ENCODE data around the gene CDHR2. TPM values are rescaled to one million over a fixed set of nuclear protein-coding genes. Genes with fewer than 3 reads are reported as not detected.

Gene CDHR2
- total RNA-seq, 1 donor = not detected

DNA sequence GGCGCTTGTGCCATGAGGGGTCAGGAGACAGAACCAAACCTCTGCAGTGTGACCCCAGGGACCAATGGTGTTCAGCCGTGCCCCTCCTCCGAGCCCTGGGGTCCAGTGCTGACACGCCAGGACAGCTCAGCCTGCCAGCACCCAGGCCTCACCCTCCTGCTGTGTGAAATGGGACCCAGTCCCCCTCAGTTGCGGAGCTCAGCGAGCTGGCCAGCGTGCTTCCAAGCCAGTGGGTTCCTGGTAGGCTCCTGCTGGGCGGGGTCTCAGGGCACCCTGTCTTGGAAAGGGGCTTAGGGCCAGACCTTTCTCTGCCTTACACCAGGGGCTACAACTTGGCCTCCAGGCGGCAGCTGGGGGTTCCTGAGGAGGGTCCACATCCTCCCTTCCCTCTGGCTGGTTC lies 16.3 kb upstream of the CDHR2 start:
- TF ChIP-seq, protein P1, sequence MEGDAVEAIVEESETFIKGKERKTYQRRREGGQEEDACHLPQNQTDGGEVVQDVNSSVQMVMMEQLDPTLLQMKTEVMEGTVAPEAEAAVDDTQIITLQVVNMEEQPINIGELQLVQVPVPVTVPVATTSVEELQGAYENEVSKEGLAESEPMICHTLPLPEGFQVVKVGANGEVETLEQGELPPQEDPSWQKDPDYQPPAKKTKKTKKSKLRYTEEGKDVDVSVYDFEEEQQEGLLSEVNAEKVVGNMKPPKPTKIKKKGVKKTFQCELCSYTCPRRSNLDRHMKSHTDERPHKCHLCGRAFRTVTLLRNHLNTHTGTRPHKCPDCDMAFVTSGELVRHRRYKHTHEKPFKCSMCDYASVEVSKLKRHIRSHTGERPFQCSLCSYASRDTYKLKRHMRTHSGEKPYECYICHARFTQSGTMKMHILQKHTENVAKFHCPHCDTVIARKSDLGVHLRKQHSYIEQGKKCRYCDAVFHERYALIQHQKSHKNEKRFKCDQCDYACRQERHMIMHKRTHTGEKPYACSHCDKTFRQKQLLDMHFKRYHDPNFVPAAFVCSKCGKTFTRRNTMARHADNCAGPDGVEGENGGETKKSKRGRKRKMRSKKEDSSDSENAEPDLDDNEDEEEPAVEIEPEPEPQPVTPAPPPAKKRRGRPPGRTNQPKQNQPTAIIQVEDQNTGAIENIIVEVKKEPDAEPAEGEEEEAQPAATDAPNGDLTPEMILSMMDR (IDR thresholded peaks at IDR 0.05; ENCODE audit: insufficient read depth, low read length) = no peak
- no peak for DNase-seq (ENCODE audit: low read depth)

DNA sequence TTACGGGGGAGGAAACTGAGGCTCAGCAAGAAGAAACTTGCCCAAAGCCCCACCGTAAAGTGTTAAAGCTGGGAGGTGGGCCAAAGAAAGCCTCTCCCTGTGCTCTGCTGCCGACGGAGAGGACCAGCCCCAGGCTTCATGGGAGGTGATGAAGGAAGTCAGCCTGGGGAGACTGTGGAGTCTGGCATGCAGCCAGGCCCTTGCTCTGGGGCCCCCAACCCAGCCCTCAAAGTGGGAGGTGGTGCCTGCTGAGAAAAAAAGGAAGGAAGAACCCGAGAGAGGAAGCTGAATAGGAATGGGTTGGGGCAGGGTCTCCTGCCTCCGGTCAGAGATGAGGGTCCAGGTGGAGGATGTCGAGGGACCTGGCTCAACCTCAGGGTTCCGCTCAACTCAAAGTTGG lies 15.8 kb upstream of the CDHR2 start:
- TF ChIP-seq, protein P1 (IDR thresholded peaks at IDR 0.05; ENCODE audit: insufficient read depth, low read length) = no peak
- no peak overlapping the region for H3K4me3 ChIP-seq (ENCODE audit: low read depth, low read length)
- DNase-seq (ENCODE audit: low read depth) = no peak

More for the DNA sequence above, 16.3 kb upstream of the CDHR2 start:
- H3K4me3 ChIP-seq (ENCODE audit: low read depth, low read length) = no peak overlapping the region

DNA sequence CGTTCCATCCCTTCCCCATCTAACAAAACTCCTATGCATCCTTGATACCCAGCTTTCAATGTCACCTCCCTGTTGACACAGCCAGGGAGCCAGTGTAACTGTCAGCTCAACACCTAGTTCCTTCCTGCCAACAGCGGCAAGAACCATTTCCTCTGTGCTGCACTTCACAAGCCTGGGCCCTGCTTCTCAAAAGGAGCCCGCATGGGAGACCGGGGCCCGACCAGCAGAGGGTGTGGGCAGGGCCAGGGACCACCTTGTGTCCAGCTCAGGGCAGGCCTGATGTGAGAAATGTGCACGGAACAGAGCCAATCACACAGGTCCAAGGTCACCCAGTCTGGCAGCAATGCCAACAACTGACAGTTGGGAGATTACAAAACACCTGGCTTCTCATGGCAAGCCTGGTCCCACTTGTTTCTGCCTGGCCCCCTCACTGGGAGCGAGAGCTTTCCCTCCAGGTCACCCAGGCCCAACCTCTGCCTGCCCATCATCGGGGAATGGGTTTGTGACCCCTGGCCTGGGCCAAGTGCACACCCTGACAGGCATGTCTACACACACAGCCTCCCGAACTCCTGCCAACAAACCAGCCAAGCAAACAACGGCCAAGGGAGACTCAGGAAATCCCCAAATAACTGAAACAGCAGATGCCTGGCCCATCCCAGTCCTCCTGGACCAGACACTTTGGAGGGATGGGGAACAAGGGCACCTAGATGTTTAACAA lies 15.1 kb upstream of the CDHR2 start:
- peak; percentile 44 for DNase-seq (ENCODE audit: low read depth)
- H3K4me3 ChIP-seq (ENCODE audit: low read depth, low read length) = peak overlapping the region; percentile 22
- TF ChIP-seq, protein P1 (IDR thresholded peaks at IDR 0.05; ENCODE audit: insufficient read depth, low read length) = no peak

DNA sequence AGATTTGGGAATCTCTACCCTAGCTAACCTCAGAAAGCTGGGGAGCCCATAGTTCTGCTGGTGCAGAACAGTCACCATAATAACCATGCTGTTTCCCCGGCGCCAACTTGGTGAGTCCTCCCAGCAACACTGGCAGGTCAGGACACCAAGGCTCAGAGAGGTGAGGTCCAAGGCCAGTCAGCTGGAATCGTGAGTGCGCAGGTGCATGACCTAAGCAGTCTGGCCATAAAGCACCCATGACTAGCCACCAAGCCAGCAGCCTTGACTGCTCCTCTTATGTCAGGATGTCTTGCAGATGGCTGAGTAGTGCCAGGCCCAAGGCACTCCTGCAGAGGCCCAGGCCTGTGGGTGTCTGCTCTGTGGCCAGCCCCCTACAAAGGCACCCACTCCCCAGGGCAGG lies 14.5 kb upstream of the CDHR2 start:
- DNase-seq (ENCODE audit: low read depth) = no peak
- TF ChIP-seq, protein P1 (IDR thresholded peaks at IDR 0.05; ENCODE audit: insufficient read depth, low read length) = no peak
- peak overlapping the region; percentile 17 for H3K4me3 ChIP-seq (ENCODE audit: low read depth, low read length)

DNA sequence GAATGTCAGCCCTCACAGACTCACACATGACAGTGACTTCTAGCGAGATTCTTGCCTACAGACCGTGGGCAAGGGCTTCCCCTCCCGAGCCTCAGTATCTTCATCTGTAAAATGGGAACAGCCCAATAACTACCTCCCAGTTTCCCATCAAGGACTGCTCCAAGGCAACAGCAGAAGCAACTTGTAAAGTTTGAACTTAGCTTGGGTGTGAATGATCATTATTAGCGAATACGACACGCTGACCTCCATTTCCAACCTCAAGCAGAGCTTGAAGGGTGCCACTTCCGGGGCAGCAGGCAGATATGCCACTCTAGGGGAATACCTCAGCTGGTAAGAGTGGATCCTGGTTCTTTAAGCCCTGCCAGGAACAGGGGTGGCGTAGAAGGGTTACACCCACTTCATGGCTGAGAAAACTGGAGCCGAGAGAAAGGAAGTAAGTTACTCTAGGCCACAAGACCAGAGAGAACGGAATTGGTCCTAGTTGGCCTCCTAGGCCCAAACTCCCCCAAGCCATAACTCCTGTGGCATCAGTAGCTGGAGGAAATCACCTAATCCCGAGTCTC lies 14.0 kb upstream of the CDHR2 start:
- DNase-seq (ENCODE audit: low read depth) = peak; percentile 43
- peak overlapping the region; percentile 81 for H3K4me3 ChIP-seq (ENCODE audit: low read depth, low read length)
- TF ChIP-seq, protein P1 (IDR thresholded peaks at IDR 0.05; ENCODE audit: insufficient read depth, low read length) = no peak

DNA sequence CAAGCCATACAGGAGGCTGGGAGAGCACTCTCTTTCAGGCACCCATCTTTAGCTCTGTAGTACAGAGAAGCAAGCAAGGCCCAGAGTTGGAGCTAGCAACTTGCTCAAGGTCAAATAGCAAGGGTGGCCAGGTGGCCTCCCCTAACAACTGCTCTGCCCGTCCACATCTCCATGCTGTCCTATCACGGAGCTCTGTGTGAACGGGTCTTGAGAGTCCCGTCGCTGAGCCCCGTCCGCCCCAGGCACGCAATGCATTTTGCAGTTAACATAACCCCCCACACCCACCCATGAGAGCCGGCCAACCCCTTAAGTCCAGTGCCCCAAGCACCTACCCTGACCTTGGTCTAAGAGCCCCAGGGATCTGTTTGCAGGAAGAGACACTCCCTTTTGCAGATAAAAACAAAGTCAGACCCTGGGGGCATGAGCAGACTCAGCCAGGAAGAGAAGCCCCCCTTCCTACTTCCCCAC lies 13.4 kb upstream of the CDHR2 start:
- H3K4me3 ChIP-seq (ENCODE audit: low read depth, low read length) = peak overlapping the region; percentile 81
- TF ChIP-seq, protein P1 (IDR thresholded peaks at IDR 0.05; ENCODE audit: insufficient read depth, low read length) = no peak
- DNase-seq (ENCODE audit: low read depth) = no peak

Measured in fibroblast of the aortic adventitia (primary cell).